Raji (cell line): ENCODE data around the gene YKT6.

Experiments used
- POLR2A ChIP-seq: IDR thresholded peaks from 2 replicates; pipeline ENCODE4 v1.6.1; 2011; ENCODE audit warnings: low read depth, low read length, control low read depth; ENCODE audit not compliant: insufficient read depth

YKT6 gene

GRCh38 chr7:44200699-44201461, at the start of gene YKT6:
Gene YKT6, plus strand, starts transcription at chr7:44200978. Its CDS starts 158 bp downstream, at chr7:44201136.
- peak; percentile 84 for TF ChIP-seq POLR2A

GRCh38 chr7:44151956-44152355, 48.8 kb upstream of the YKT6 start:
- TF ChIP-seq POLR2A = no peak

- no peak for TF ChIP-seq POLR2A
These were observed 47.5 kb upstream of the YKT6 start for GRCh38 chr7:44152971-44153947.

GRCh38 chr7:44153948-44154335, 46.8 kb upstream of the YKT6 start:
- TF ChIP-seq POLR2A = no peak

GRCh38 chr7:44154703-44155102, 46.1 kb upstream of the YKT6 start:
- no peak for TF ChIP-seq POLR2A

GRCh38 chr7:44155191-44156185, 45.3 kb upstream of the YKT6 start:
- TF ChIP-seq POLR2A = no peak

GRCh38 chr7:44156453-44157010, 44.2 kb upstream of the YKT6 start:
- no peak for TF ChIP-seq POLR2A

GRCh38 chr7:44157116-44158080, 43.4 kb upstream of the YKT6 start:
- no peak for TF ChIP-seq POLR2A

- no peak for TF ChIP-seq POLR2A
These were observed 42.5 kb upstream of the YKT6 start for GRCh38 chr7:44158096-44158872.

- TF ChIP-seq POLR2A = no peak
These were observed 41.7 kb upstream of the YKT6 start for GRCh38 chr7:44158873-44159631.

- TF ChIP-seq POLR2A = no peak
These were observed 40.8 kb upstream of the YKT6 start for GRCh38 chr7:44159824-44160630.
